ENCODE results near the gene ABCA4. TPM values are rescaled to one million over a fixed set of nuclear protein-coding genes. Genes with fewer than 3 reads are reported as not detected.

The ABCA4 gene
- total and polyA plus RNA-seq, 4 donors = 0.08 to 0.63 (median 0.21) TPM

DNA sequence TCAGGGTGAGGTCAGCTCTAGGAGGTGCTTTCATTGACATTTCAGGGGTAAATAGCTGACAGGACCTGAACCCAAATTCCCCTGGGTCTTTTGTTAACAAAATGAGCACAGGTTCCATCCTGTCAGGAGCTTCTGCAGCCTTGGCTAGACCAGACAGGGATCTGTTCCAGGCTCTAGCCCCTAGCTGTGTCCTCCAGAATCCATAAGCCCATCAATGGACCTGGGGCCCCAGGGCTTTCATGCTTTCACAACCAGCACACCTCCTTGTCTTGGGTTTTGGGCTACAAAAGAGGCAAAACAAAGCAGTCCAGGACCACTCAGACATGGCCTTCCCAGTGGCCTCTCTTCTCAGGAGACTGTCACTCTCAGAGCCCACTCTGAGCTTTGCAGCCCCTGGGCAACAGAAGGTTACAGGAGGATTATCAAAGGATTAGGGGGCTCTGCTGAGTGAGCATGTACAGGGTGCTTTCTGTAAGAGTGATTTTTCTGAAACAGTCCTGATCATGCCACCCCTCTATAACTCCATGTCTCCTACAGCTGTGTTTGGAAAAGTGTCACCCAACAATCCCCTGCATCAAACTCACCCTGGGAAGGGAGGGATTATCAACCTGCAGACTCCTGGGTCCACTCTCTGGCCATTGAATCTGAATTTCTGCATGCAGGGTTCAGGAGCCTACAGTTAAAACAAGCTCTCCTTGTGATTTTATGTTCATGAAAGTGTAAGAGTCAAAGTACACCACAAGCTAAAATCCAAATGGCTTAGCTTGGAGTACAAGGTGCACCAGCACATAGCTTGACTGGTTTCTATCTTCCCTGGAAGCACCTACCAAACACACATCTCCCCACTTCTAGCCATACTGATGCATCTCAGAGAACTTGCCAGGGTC is 144.0 kb downstream of the ABCA4 start:
- intact Hi-C loops (cut with DNase I) = no loop called here
- ATAC-seq (ENCODE audit: low FRiP score) (no peak), DNase-seq (no peak)
- H3K4me1 ChIP-seq (ENCODE audit: control insufficient read depth in 1 of 2, insufficient read depth in 2 of 2, low read length in 2 of 2) = no peaks in the 10 kb centered on the region
- no peaks in the 10 kb centered on the region for H3K36me3 ChIP-seq (ENCODE audit: control insufficient read depth in 1 of 2, insufficient read depth in 2 of 2, low read length in 1 of 2)
- H3K9me3 ChIP-seq (ENCODE audit: control insufficient read depth, low read length) = no peaks in the 10 kb centered on the region
- no peaks in the 10 kb centered on the region for H3K27me3 ChIP-seq (ENCODE audit: control insufficient read depth in 1 of 2, insufficient read depth in 2 of 2, low read length in 1 of 2)
- no peak overlapping the region for H3K4me3 ChIP-seq (ENCODE audit: low read length in 2 of 2)
- H3K27ac ChIP-seq (ENCODE audit: low read depth in 1 of 2, low read length in 2 of 2) = no peak overlapping the region

GRCh38 chr1:93976291-93976690 is 144.7 kb downstream of the ABCA4 start:
- Histone ChIP-seq H3K4me3 (ENCODE audit: low read length in 2 of 2) (no peak overlapping the region), H3K27ac (ENCODE audit: low read depth in 1 of 2, low read length in 2 of 2) (no peak overlapping the region), H3K36me3 (ENCODE audit: control insufficient read depth in 1 of 2, insufficient read depth in 2 of 2, low read length in 1 of 2) (no peaks in the 10 kb centered on the region), H3K4me1 (ENCODE audit: control insufficient read depth in 1 of 2, insufficient read depth in 2 of 2, low read length in 2 of 2) (no peaks in the 10 kb centered on the region), H3K9me3 (ENCODE audit: control insufficient read depth, low read length) (no peaks in the 10 kb centered on the region), H3K27me3 (ENCODE audit: control insufficient read depth in 1 of 2, insufficient read depth in 2 of 2, low read length in 1 of 2) (no peaks in the 10 kb centered on the region)
- WGBS, 2 donors = 95% methylated on average over 2 of the region's 2 CpGs
- intact Hi-C loops (cut with DNase I) = no loop called here
- DNase-seq (no peak), ATAC-seq (ENCODE audit: low FRiP score) (no peak)

GRCh38 chr1:93972341-93972740 is 148.6 kb downstream of the ABCA4 start:
- H3K36me3 ChIP-seq (ENCODE audit: control insufficient read depth in 1 of 2, insufficient read depth in 2 of 2, low read length in 1 of 2) = no peaks in the 10 kb centered on the region
- no peaks in the 10 kb centered on the region for H3K9me3 ChIP-seq (ENCODE audit: control insufficient read depth, low read length)
- H3K4me3 ChIP-seq (ENCODE audit: low read length in 2 of 2) = no peak overlapping the region
- intact Hi-C loops (cut with DNase I) = no loop called here
- no peak overlapping the region for H3K27ac ChIP-seq (ENCODE audit: low read depth in 1 of 2, low read length in 2 of 2)
- no peak for ATAC-seq (ENCODE audit: low FRiP score)
- DNase-seq = no peak
- 65 to 68% methylated on average over 2 of the region's 2 CpGs for WGBS, 2 donors
- no peaks in the 10 kb centered on the region for H3K4me1 ChIP-seq (ENCODE audit: control insufficient read depth in 1 of 2, insufficient read depth in 2 of 2, low read length in 2 of 2)
- no peaks in the 10 kb centered on the region for H3K27me3 ChIP-seq (ENCODE audit: control insufficient read depth in 1 of 2, insufficient read depth in 2 of 2, low read length in 1 of 2)

DNA sequence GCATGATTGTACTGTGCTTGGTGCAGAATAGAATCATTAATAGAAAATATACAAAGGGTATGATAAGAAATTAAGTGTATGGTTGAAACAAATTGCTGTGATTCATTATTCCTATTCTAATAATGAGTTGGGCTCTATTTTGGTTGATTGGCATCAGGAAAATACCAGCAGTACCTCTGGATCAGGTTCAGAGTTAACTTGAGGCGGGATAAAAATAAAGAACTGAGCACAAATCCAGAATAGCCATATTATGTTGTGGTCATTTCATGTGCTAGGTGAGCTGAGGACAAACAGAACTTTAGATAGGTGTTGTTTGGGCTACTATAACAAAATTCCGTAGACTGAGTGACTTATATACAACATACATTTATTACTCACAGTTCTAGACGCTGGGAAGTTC is 151.1 kb downstream of the ABCA4 start:
- DNase-seq (no peak), ATAC-seq (ENCODE audit: low FRiP score) (no peak)
- H3K9me3 ChIP-seq (ENCODE audit: control insufficient read depth, low read length) = no peaks in the 10 kb centered on the region
- no peaks in the 10 kb centered on the region for H3K36me3 ChIP-seq (ENCODE audit: control insufficient read depth in 1 of 2, insufficient read depth in 2 of 2, low read length in 1 of 2)
- no peak overlapping the region for H3K27ac ChIP-seq (ENCODE audit: low read depth in 1 of 2, low read length in 2 of 2)
- H3K4me1 ChIP-seq (ENCODE audit: control insufficient read depth in 1 of 2, insufficient read depth in 2 of 2, low read length in 2 of 2) = peaks cover 0 to under 1% of the 10 kb centered on the region in 2 donors
- no peaks in the 10 kb centered on the region for H3K27me3 ChIP-seq (ENCODE audit: control insufficient read depth in 1 of 2, insufficient read depth in 2 of 2, low read length in 1 of 2)
- H3K4me3 ChIP-seq (ENCODE audit: low read length in 2 of 2) = no peak overlapping the region
- WGBS, 2 donors = 88 to 89% methylated on average over 3 of the region's 3 CpGs
- intact Hi-C loops (cut with DNase I) = no loop called here

- intact Hi-C loops (cut with DNase I) = no loop called here
- Histone ChIP-seq H3K27ac (ENCODE audit: low read depth in 1 of 2, low read length in 2 of 2) (no peak overlapping the region), H3K4me3 (ENCODE audit: low read length in 2 of 2) (no peak overlapping the region), H3K4me1 (ENCODE audit: control insufficient read depth in 1 of 2, insufficient read depth in 2 of 2, low read length in 2 of 2) (peaks cover 0 to 3% of the 10 kb centered on the region in 2 donors), H3K36me3 (ENCODE audit: control insufficient read depth in 1 of 2, insufficient read depth in 2 of 2, low read length in 1 of 2) (no peaks in the 10 kb centered on the region), H3K9me3 (ENCODE audit: control insufficient read depth, low read length) (no peaks in the 10 kb centered on the region), H3K27me3 (ENCODE audit: control insufficient read depth in 1 of 2, insufficient read depth in 2 of 2, low read length in 1 of 2) (no peaks in the 10 kb centered on the region)
- WGBS, 2 donors = 85% methylated on average over 2 of the region's 2 CpGs
- DNase-seq = no peak
- ATAC-seq (ENCODE audit: low FRiP score) = no peak
Observed at GRCh38 chr1:93969371-93969770, 151.6 kb downstream of the ABCA4 start.

GRCh38 chr1:93967306-93967705 is 153.6 kb downstream of the ABCA4 start:
- WGBS, 2 donors = 39 to 43% methylated on average over 3 of the region's 3 CpGs
- Histone ChIP-seq H3K9me3 (ENCODE audit: control insufficient read depth, low read length) (no peaks in the 10 kb centered on the region), H3K27ac (ENCODE audit: low read depth in 1 of 2, low read length in 2 of 2) (no peak overlapping the region), H3K4me3 (ENCODE audit: low read length in 2 of 2) (no peak overlapping the region), H3K36me3 (ENCODE audit: control insufficient read depth in 1 of 2, insufficient read depth in 2 of 2, low read length in 1 of 2) (no peaks in the 10 kb centered on the region), H3K27me3 (ENCODE audit: control insufficient read depth in 1 of 2, insufficient read depth in 2 of 2, low read length in 1 of 2) (no peaks in the 10 kb centered on the region), H3K4me1 (ENCODE audit: control insufficient read depth in 1 of 2, insufficient read depth in 2 of 2, low read length in 2 of 2) (peaks cover 0 to 3% of the 10 kb centered on the region in 2 donors)
- intact Hi-C loops (cut with DNase I) = no loop called here
- DNase-seq = no peak
- ATAC-seq (ENCODE audit: low FRiP score) = no peak

DNA sequence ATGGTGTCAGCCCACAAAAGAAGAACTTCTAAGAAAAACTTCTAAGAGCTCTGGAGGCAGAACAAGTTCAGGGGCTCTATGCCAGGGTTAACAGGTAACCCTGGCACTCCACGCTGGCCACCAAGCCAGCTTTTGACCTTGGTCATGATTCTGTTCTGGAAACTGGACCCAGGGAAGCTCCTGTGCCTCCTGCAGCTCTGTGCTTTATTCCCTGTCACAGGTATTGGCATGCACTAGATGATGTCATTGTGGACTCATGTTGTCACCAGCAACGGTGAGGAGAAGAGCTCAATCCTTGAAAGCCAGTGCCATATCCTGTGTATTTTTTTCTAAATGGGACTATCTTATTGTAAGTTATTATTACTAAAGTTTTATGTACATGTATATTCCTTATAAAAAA is 155.1 kb downstream of the ABCA4 start:
- Histone ChIP-seq H3K27ac (ENCODE audit: low read depth in 1 of 2, low read length in 2 of 2) (no peak overlapping the region), H3K9me3 (ENCODE audit: control insufficient read depth, low read length) (no peaks in the 10 kb centered on the region), H3K4me1 (ENCODE audit: control insufficient read depth in 1 of 2, insufficient read depth in 2 of 2, low read length in 2 of 2) (peaks cover 0 to 3% of the 10 kb centered on the region in 2 donors), H3K27me3 (ENCODE audit: control insufficient read depth in 1 of 2, insufficient read depth in 2 of 2, low read length in 1 of 2) (no peaks in the 10 kb centered on the region), H3K4me3 (ENCODE audit: low read length in 2 of 2) (no peak overlapping the region), H3K36me3 (ENCODE audit: control insufficient read depth in 1 of 2, insufficient read depth in 2 of 2, low read length in 1 of 2) (no peaks in the 10 kb centered on the region)
- no peak for DNase-seq
- WGBS, 2 donors = 81 to 88% methylated on average over 2 of the region's 2 CpGs
- intact Hi-C loops (cut with DNase I) = no loop called here
- ATAC-seq (ENCODE audit: low FRiP score) = no peak

- H3K4me3 ChIP-seq (ENCODE audit: low read length in 2 of 2) = no peak overlapping the region
- 95 to 100% methylated on average over 2 of the region's 2 CpGs for WGBS, 2 donors
- H3K9me3 ChIP-seq (ENCODE audit: control insufficient read depth, low read length) = no peaks in the 10 kb centered on the region
- H3K4me1 ChIP-seq (ENCODE audit: control insufficient read depth in 1 of 2, insufficient read depth in 2 of 2, low read length in 2 of 2) = peaks cover 0 to 3% of the 10 kb centered on the region in 2 donors
- intact Hi-C loops (cut with DNase I) = no loop called here
- H3K27me3 ChIP-seq (ENCODE audit: control insufficient read depth in 1 of 2, insufficient read depth in 2 of 2, low read length in 1 of 2) = no peaks in the 10 kb centered on the region
- no peaks in the 10 kb centered on the region for H3K36me3 ChIP-seq (ENCODE audit: control insufficient read depth in 1 of 2, insufficient read depth in 2 of 2, low read length in 1 of 2)
- ATAC-seq (ENCODE audit: low FRiP score) (no peak), DNase-seq (no peak)
- no peak overlapping the region for H3K27ac ChIP-seq (ENCODE audit: low read depth in 1 of 2, low read length in 2 of 2)
Observed at GRCh38 chr1:93965256-93965655, 155.7 kb downstream of the ABCA4 start.

- DNase-seq (no peak), ATAC-seq (ENCODE audit: low FRiP score) (no peak)
- H3K36me3 ChIP-seq (ENCODE audit: control insufficient read depth in 1 of 2, insufficient read depth in 2 of 2, low read length in 1 of 2) = no peaks in the 10 kb centered on the region
- H3K4me3 ChIP-seq (ENCODE audit: low read length in 2 of 2) = no peak overlapping the region
- peaks cover 0 to 3% of the 10 kb centered on the region in 2 donors for H3K4me1 ChIP-seq (ENCODE audit: control insufficient read depth in 1 of 2, insufficient read depth in 2 of 2, low read length in 2 of 2)
- WGBS, 2 donors = 75 to 76% methylated on average over 4 of the region's 4 CpGs
- no peak overlapping the region for H3K27ac ChIP-seq (ENCODE audit: low read depth in 1 of 2, low read length in 2 of 2)
- no peaks in the 10 kb centered on the region for H3K9me3 ChIP-seq (ENCODE audit: control insufficient read depth, low read length)
- intact Hi-C loops (cut with DNase I) = no loop called here
- H3K27me3 ChIP-seq (ENCODE audit: control insufficient read depth in 1 of 2, insufficient read depth in 2 of 2, low read length in 1 of 2) = no peaks in the 10 kb centered on the region
Observed at GRCh38 chr1:93964777-93965200, 156.2 kb downstream of the ABCA4 start.

Data from aorta (tissue), 5 donors.